Fibroblast of mammary gland (primary cell): ENCODE data around the gene TSPAN12.

Source experiments
- DNase-seq: peaks from one replicate; pipeline ENCODE4 v3.0.0-alpha.2; 2010; ENCODE audit warnings: low read depth
- H3K4me3 ChIP-seq: 2 replicates; pipeline ENCODE4 v1.5.1; 2011; ENCODE audit warnings: low read depth, mild to moderate bottlenecking, low read length, moderate library complexity; ENCODE audit not compliant: control insufficient read depth
- CTCF ChIP-seq: conservative IDR thresholded peaks from 2 replicates; pipeline ENCODE4 v1.5.1; 2011; ENCODE audit warnings: low read depth, low read length, inconsistent platforms; ENCODE audit not compliant: control insufficient read depth, insufficient read depth

The TSPAN12 gene

GRCh38 chr7:120833546-120833945 is 24.4 kb downstream of the TSPAN12 start:
- DNase-seq: no peak
- H3K4me3 ChIP-seq: no peak overlapping the region
- no peak for TF ChIP-seq CTCF

GRCh38 chr7:120832803-120833202 is 25.1 kb downstream of the TSPAN12 start:
- no peak for TF ChIP-seq CTCF
- H3K4me3 ChIP-seq: no peak overlapping the region
- DNase-seq: no peak

- no peak overlapping the region for H3K4me3 ChIP-seq
- DNase-seq: no peak
- no peak for TF ChIP-seq CTCF
These were observed 26.7 kb downstream of the TSPAN12 start for GRCh38 chr7:120831260-120831659.

- no peak for TF ChIP-seq CTCF
- H3K4me3 ChIP-seq: no peak overlapping the region
- DNase-seq: no peak
These were observed 28.5 kb downstream of the TSPAN12 start for GRCh38 chr7:120829487-120829886.

- no peak for DNase-seq
- H3K4me3 ChIP-seq: no peak overlapping the region
- no peak for TF ChIP-seq CTCF
These were observed 29.4 kb downstream of the TSPAN12 start for GRCh38 chr7:120828528-120828927.

- H3K4me3 ChIP-seq: no peak overlapping the region
- no peak for TF ChIP-seq CTCF
- no peak for DNase-seq
These were observed 30.4 kb downstream of the TSPAN12 start for GRCh38 chr7:120827371-120828118.
